ENCODE measurements around the gene SULT1C4. TPM values are rescaled to one million over a fixed set of nuclear protein-coding genes. Genes with fewer than 3 reads are reported as not detected.
"Not testable (repeated sequence)": the region's sequence is repeated elsewhere in the genome, so short reads cannot be mapped to it uniquely, and the experiment has no call there.

SULT1C4 gene
- total and polyA plus RNA-seq, 7 donors: 0.52 to 4.2 (median 0.97) TPM

- no peak for TF ChIP-seq CTCF (IDR thresholded peaks at IDR 0.05)
- H3K27ac ChIP-seq: no peak overlapping the region
- no peak overlapping the region for H3K4me3 ChIP-seq
- ATAC-seq: no peak
- DNase-seq: no peak
- no peaks in the 10 kb centered on the region for H3K4me1 ChIP-seq
- H3K27me3 ChIP-seq (ENCODE audit: insufficient read depth in 3 of 3, low read length in 2 of 3): peaks cover 0 to 2% (median under 1%) of the 10 kb centered on the region in 3 donors
- H3K36me3 ChIP-seq (ENCODE audit: insufficient read depth in 1 of 2, low read depth in 1 of 2): no peaks in the 10 kb centered on the region
- H3K9me3 ChIP-seq: no peaks in the 10 kb centered on the region
- intact Hi-C loops (cut with DNase I): loop anchor here in 1 of 2 donors (5.0 kb wide), 1 partner anchor 230 kb away; no protein-coding TSS in a partner anchor
These were observed 25.9 kb upstream of the SULT1C4 start for GRCh38 chr2:108351889-108352288.

GRCh38 chr2:108354136-108354535 is 23.6 kb upstream of the SULT1C4 start:
- Histone ChIP-seq H3K9me3 (no peaks in the 10 kb centered on the region), H3K4me3 (no peak overlapping the region), H3K27me3 (ENCODE audit: insufficient read depth in 3 of 3, low read length in 2 of 3) (peaks cover 0 to 2% (median 0%) of the 10 kb centered on the region in 3 donors), H3K36me3 (ENCODE audit: insufficient read depth in 1 of 2, low read depth in 1 of 2) (no peaks in the 10 kb centered on the region), H3K27ac (no peak overlapping the region), H3K4me1 (no peaks in the 10 kb centered on the region)
- no peak for DNase-seq
- intact Hi-C loops (cut with DNase I): loop anchor here in 1 of 2 donors (5.0 kb wide), 1 partner anchor 228 kb away; no protein-coding TSS in a partner anchor
- 70 to 74% (median 72%) methylated on average over 5 of the region's 5 CpGs for WGBS, 3 donors
- ATAC-seq: no peak
- no peak for TF ChIP-seq CTCF (IDR thresholded peaks at IDR 0.05)

- TF ChIP-seq CTCF (IDR thresholded peaks at IDR 0.05): no peak
- DNase-seq: no peak
- Histone ChIP-seq H3K4me1 (no peaks in the 10 kb centered on the region), H3K36me3 (ENCODE audit: insufficient read depth in 1 of 2, low read depth in 1 of 2) (no peaks in the 10 kb centered on the region), H3K27me3 (ENCODE audit: insufficient read depth in 3 of 3, low read length in 2 of 3) (no peaks in the 10 kb centered on the region), H3K27ac (no peak overlapping the region), H3K4me3 (no peak overlapping the region), H3K9me3 (no peaks in the 10 kb centered on the region)
- ATAC-seq: no peak
- 84 to 87% (median 86%) methylated on average over 2 of the region's 2 CpGs for WGBS, 3 donors
- intact Hi-C loops (cut with DNase I): no loop called here
These were observed 21.6 kb upstream of the SULT1C4 start for GRCh38 chr2:108355906-108356734.

- 74 to 87% (median 83%) methylated on average over 1 of the region's 1 CpG for WGBS, 3 donors
- intact Hi-C loops (cut with DNase I); ATAC-seq: not testable (repeated sequence)
These were observed 18.4 kb upstream of the SULT1C4 start for GRCh38 chr2:108359336-108359735.

GRCh38 chr2:108360776-108361468 is 16.8 kb upstream of the SULT1C4 start:
- Histone ChIP-seq H3K27me3 (ENCODE audit: insufficient read depth in 3 of 3, low read length in 2 of 3) (no peaks in the 10 kb centered on the region), H3K36me3 (ENCODE audit: insufficient read depth in 1 of 2, low read depth in 1 of 2) (no peaks in the 10 kb centered on the region), H3K27ac (no peak overlapping the region), H3K4me3 (no peak overlapping the region), H3K9me3 (peaks cover 5% of the 10 kb centered on the region), H3K4me1 (no peaks in the 10 kb centered on the region)
- intact Hi-C loops (cut with DNase I): no loop called here
- no peak for ATAC-seq
- no peak for TF ChIP-seq CTCF (IDR thresholded peaks at IDR 0.05)
- no peak for DNase-seq
- 62 to 77% (median 76%) methylated on average over 2 of the region's 2 CpGs for WGBS, 3 donors

More at GRCh38 chr2:108359336-108359735, 18.4 kb upstream of the SULT1C4 start:
- H3K27me3 ChIP-seq (ENCODE audit: insufficient read depth in 3 of 3, low read length in 2 of 3); H3K27ac ChIP-seq; DNase-seq; H3K4me1 ChIP-seq; H3K36me3 ChIP-seq (ENCODE audit: insufficient read depth in 1 of 2, low read depth in 1 of 2); H3K9me3 ChIP-seq; H3K4me3 ChIP-seq: not testable (repeated sequence)

Data from psoas muscle (tissue), 8 donors.